Ascending aorta (tissue), 2 donors: ENCODE results near the gene FARP1. TPM values are rescaled to one million over a fixed set of nuclear protein-coding genes. Genes with fewer than 3 reads are reported as not detected.

Experiments
- DNase-seq, 2 donors: peaks; one replicate each; pipeline ENCODE4 v3.0.0-alpha.2; 2019; ENCODE audit warnings: low spot score in 2 of 2
- H3K27ac ChIP-seq, 2 donors: fragments of 200-600 bp; sonication (generic); one replicate each; pipeline ENCODE4 v1.5.1; 2016 to 2017; ENCODE audit warnings: mild to moderate bottlenecking in 1 of 2
- H3K27me3 ChIP-seq: fragments of 200-600 bp; sonication (generic); one replicate; pipeline ENCODE4 v1.5.1; 2017
- H3K36me3 ChIP-seq, 2 donors: fragments of 200-600 bp; sonication (generic); one replicate each; pipeline ENCODE4 v1.5.1; 2016
- H3K4me1 ChIP-seq, 2 donors: fragments of 200-600 bp; sonication (generic); one replicate each; pipeline ENCODE4 v1.5.1; 2016 to 2017; ENCODE audit warnings: mild to moderate bottlenecking in 1 of 2
- H3K4me3 ChIP-seq, 2 donors: fragments of 200-600 bp; sonication (generic); one replicate each; pipeline ENCODE4 v1.5.1; 2016 to 2017; ENCODE audit warnings: mild to moderate bottlenecking in 1 of 2
- H3K9me3 ChIP-seq, 2 donors: fragments of 200-600 bp; sonication (generic); one replicate each; pipeline ENCODE4 v1.5.1; 2016
- intact Hi-C: fragments of 100-400 bp; cut with DNase I; formaldehyde crosslinking; loops from one replicate; pipeline ENCODE4 v1.15.1; 2023
- total RNA-seq: library from RNA; depleted of rRNA; stranded (reverse); fragments of >200 nt; gene quantifications from one replicate; pipeline ENCODE4 v1.1.0, GENCODE V29; 2016
- TF ChIP-seq, protein P1 (sequence below), 3 experiments: fragments of 200-600 bp in 2 of 3; fragments of 450-650 bp in 1 of 3; sonication (generic) in 2 of 3; IDR thresholded peaks; one replicate each; pipeline ENCODE4 v1.5.1; 2016 to 2019; ENCODE audit warnings: antibody characterized with exemption in 3 of 3, mild to moderate bottlenecking in 1 of 3, moderate library complexity in 1 of 3

FARP1 gene
- total RNA-seq, 1 donor from 2014 or later = 80.8 TPM

DNA sequence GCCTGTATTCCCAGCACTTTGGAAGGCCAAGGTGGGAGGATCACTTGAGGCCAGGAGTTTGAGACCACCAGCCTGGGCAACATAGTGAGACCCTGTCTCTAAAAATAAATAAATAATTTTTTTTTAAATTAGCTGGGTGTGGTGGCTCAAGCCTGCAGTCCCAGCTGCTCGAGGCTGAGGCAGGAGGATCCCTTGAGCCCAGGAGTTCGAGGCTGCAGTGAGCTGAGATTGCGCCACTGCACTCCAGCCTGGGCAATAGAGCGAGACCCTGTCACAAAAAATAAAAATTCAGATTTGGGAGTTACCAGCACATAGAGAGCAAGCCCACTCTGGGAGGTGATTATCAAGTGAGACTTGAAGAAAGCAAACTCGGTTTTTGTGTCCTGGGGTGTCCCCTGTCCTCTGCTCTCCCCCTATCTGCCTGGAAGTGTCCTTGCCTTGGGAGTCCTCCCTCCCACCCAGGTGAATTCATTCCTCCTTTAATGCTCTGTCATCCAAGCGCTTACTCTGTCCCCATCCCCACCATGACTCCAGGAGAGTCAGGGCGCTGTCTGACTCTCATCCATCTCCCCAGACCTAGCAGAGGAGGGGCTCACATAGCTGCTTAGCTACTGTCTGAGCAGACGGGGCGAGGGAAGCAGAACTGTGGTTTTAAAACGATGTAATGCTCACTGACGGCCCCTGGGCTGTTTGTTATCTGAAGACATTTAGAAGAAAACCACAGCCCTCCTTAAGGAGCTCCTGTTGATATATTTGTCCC is 287.3 kb downstream of the FARP1 start:
- H3K27ac ChIP-seq = no peak overlapping the region
- H3K9me3 ChIP-seq = no peaks in the 10 kb centered on the region
- intact Hi-C loops = no loop called here
- no peaks in the 10 kb centered on the region for H3K36me3 ChIP-seq
- no peaks in the 10 kb centered on the region for H3K4me1 ChIP-seq
- no peaks in the 10 kb centered on the region for H3K27me3 ChIP-seq
- no peak for DNase-seq
- no peak overlapping the region for H3K4me3 ChIP-seq
- TF ChIP-seq, protein P1, sequence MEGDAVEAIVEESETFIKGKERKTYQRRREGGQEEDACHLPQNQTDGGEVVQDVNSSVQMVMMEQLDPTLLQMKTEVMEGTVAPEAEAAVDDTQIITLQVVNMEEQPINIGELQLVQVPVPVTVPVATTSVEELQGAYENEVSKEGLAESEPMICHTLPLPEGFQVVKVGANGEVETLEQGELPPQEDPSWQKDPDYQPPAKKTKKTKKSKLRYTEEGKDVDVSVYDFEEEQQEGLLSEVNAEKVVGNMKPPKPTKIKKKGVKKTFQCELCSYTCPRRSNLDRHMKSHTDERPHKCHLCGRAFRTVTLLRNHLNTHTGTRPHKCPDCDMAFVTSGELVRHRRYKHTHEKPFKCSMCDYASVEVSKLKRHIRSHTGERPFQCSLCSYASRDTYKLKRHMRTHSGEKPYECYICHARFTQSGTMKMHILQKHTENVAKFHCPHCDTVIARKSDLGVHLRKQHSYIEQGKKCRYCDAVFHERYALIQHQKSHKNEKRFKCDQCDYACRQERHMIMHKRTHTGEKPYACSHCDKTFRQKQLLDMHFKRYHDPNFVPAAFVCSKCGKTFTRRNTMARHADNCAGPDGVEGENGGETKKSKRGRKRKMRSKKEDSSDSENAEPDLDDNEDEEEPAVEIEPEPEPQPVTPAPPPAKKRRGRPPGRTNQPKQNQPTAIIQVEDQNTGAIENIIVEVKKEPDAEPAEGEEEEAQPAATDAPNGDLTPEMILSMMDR (IDR thresholded peaks at IDR 0.05) = no peak

DNA sequence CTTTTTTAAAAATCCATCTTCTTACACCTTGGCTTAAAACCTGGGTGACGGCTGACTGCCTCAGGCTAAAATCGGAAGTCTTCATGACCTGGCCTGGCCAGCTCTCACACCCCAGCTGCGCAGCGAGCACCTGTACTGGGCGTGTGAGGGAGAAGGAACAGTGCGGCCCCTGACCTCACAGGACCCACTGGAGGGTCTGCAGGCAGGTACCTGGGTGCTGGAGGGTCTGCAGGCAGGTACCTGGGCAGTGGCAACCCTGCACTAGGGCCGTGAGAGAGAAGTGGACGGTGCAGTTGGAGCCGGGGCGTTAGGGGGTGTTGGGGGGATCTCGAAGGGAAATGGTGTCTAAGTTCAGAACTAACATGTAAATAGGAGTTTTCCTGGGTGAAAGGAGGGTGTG is 289.7 kb downstream of the FARP1 start:
- no peaks in the 10 kb centered on the region for H3K27me3 ChIP-seq
- DNase-seq = no peak
- H3K4me1 ChIP-seq = no peaks in the 10 kb centered on the region
- H3K4me3 ChIP-seq = no peak overlapping the region
- intact Hi-C loops = no loop called here
- TF ChIP-seq, protein P1 (IDR thresholded peaks at IDR 0.05) = no peak
- H3K27ac ChIP-seq = no peak overlapping the region
- no peaks in the 10 kb centered on the region for H3K36me3 ChIP-seq
- no peaks in the 10 kb centered on the region for H3K9me3 ChIP-seq

DNA sequence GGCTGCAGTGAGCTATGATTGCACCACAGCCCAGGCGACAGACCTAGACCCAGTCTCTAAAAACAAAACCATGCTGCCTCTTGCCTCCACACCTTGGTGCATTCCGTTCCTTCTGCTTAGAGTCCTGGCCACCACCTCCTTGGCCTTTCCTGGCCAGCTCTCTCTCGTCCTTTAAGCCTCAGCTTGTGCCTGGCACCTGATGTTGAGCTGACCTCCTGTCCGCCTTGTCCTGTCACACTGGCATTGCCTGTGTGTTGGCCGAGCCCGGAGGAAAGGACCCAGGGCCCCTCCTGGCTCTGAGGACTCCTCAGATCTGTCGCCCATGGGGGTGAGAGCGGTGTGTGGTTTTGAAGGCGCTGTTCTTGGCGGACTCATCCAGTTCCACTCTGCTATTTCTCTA is 290.8 kb downstream of the FARP1 start:
- no peaks in the 10 kb centered on the region for H3K36me3 ChIP-seq
- H3K4me3 ChIP-seq = no peak overlapping the region
- intact Hi-C loops = no loop called here
- no peaks in the 10 kb centered on the region for H3K4me1 ChIP-seq
- TF ChIP-seq, protein P1 (IDR thresholded peaks at IDR 0.05) = no peak
- DNase-seq = no peak
- no peaks in the 10 kb centered on the region for H3K9me3 ChIP-seq
- H3K27ac ChIP-seq = no peak overlapping the region
- no peaks in the 10 kb centered on the region for H3K27me3 ChIP-seq

DNA sequence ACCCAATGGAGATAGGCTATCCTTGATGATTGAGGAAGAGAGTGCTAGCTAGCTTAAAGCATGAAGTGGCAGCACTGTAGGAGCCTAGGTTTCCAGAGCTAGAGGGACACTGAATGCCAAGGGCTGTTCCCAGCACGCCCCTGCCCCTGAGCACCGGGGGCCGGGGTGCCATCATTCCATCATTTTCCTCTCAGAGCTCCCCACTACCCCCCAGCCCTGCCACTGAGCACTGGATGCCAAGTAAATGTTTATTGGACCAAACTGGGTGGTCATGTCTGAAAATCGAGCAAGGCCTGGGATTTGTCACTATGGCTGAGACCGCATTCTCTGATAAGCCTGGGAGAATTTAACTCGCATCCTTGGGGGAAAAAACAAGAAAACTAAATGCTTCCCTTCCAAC is 291.2 kb downstream of the FARP1 start:
- no peaks in the 10 kb centered on the region for H3K27me3 ChIP-seq
- no peak overlapping the region for H3K27ac ChIP-seq
- intact Hi-C loops = no loop called here
- TF ChIP-seq, protein P1 (IDR thresholded peaks at IDR 0.05) = no peak
- H3K4me3 ChIP-seq = no peak overlapping the region
- DNase-seq = no peak
- H3K36me3 ChIP-seq = no peaks in the 10 kb centered on the region
- H3K4me1 ChIP-seq = no peaks in the 10 kb centered on the region
- no peaks in the 10 kb centered on the region for H3K9me3 ChIP-seq

DNA sequence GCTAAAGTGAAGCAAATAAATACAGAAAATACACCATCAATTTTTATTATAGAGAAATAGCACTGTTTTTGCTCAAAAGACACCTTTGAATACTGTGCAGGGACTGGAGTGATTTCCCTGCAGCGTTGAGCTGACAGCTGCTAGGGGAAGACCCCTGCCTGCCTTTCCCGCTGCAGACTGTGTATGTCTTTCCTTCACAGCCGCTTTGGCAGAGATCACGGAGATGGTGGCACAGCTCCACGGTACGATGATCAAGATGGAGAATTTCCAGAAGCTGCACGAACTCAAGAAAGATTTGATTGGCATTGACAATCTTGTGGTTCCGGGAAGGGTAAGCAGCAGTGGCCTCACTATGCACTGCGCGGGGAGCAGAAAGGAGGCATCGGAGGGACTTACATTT is 292.5 kb downstream of the FARP1 start:
- DNase-seq = no peak
- intact Hi-C loops = no loop called here

More for the DNA sequence above, 292.5 kb downstream of the FARP1 start:
- Histone ChIP-seq H3K4me1 (no peaks in the 10 kb centered on the region), H3K27me3 (no peaks in the 10 kb centered on the region), H3K4me3 (no peak overlapping the region), H3K36me3 (peaks cover 0 to 2% of the 10 kb centered on the region in 2 donors), H3K9me3 (no peaks in the 10 kb centered on the region), H3K27ac (no peak overlapping the region)
- TF ChIP-seq, protein P1 (IDR thresholded peaks at IDR 0.05) = no peak
